Activated T-cell treated with anti-CD3 and anti-CD28 coated beads, Interleukin-2, amount 50 U/mL, for 48 hours (primary cell): ENCODE data around the gene SH3D21.
A peak's percentile ranks its signal among the peaks of the same experiment; 100 is the strongest.

Experiments used
- DNase-seq, 2 experiments: peaks; one replicate each; pipeline ENCODE4 v3.0.0-alpha.2; 2020

Gene SH3D21

GRCh38 chr1:36330940-36331339 lies 24.8 kb downstream of the SH3D21 start:
- no peak for DNase-seq

GRCh38 chr1:36337830-36338229 lies 31.7 kb downstream of the SH3D21 start:
- DNase-seq: no peak

GRCh38 chr1:36339215-36339614 lies 33.0 kb downstream of the SH3D21 start:
- DNase-seq: no peak

GRCh38 chr1:36339615-36340014 lies 33.4 kb downstream of the SH3D21 start:
- no peak for DNase-seq

- DNase-seq: no peak
These were observed 35.6 kb downstream of the SH3D21 start for GRCh38 chr1:36341626-36342320.

GRCh38 chr1:36342426-36343185 lies 36.4 kb downstream of the SH3D21 start:
- peak; percentile 60 to 70 for DNase-seq

GRCh38 chr1:36343651-36344394 lies 37.7 kb downstream of the SH3D21 start:
- DNase-seq: no peak

GRCh38 chr1:36344395-36344680 lies 38.2 kb downstream of the SH3D21 start:
- no peak for DNase-seq

GRCh38 chr1:36345353-36345752 lies 39.2 kb downstream of the SH3D21 start:
- DNase-seq: no peak

- DNase-seq: no peak
These were observed 40.7 kb downstream of the SH3D21 start for GRCh38 chr1:36346741-36347370.

- no peak for DNase-seq
These were observed 43.1 kb downstream of the SH3D21 start for GRCh38 chr1:36349241-36349671.

GRCh38 chr1:36349839-36350238 lies 43.7 kb downstream of the SH3D21 start:
- no peak for DNase-seq

- peak; percentile 48 to 63 for DNase-seq
These were observed 44.6 kb downstream of the SH3D21 start for GRCh38 chr1:36350659-36351226.

- DNase-seq: no peak
These were observed 45.2 kb downstream of the SH3D21 start for GRCh38 chr1:36351227-36351977.

GRCh38 chr1:36352125-36352909 lies 46.1 kb downstream of the SH3D21 start:
- DNase-seq: no peak

GRCh38 chr1:36352910-36353878 lies 47.0 kb downstream of the SH3D21 start:
- no peak for DNase-seq

- no peak for DNase-seq
These were observed 48.3 kb downstream of the SH3D21 start for GRCh38 chr1:36354486-36354885.

GRCh38 chr1:36355811-36356210 lies 49.6 kb downstream of the SH3D21 start:
- DNase-seq: no peak

GRCh38 chr1:36358514-36359084 lies 52.4 kb downstream of the SH3D21 start:
- DNase-seq: no peak

- DNase-seq: no peak
These were observed 53.2 kb downstream of the SH3D21 start for GRCh38 chr1:36359383-36359782.
